ENCODE data around the gene PTPRT. TPM values are rescaled to one million over a fixed set of nuclear protein-coding genes. Genes with fewer than 3 reads are reported as not detected.

PTPRT gene
- total RNA-seq, 4 donors from 2014 or later = 0.57 to 2.0 (median 0.83) TPM

GRCh38 chr20:42276718-42277602, 912.7 kb downstream of the PTPRT start:
- TF ChIP-seq, protein P1, sequence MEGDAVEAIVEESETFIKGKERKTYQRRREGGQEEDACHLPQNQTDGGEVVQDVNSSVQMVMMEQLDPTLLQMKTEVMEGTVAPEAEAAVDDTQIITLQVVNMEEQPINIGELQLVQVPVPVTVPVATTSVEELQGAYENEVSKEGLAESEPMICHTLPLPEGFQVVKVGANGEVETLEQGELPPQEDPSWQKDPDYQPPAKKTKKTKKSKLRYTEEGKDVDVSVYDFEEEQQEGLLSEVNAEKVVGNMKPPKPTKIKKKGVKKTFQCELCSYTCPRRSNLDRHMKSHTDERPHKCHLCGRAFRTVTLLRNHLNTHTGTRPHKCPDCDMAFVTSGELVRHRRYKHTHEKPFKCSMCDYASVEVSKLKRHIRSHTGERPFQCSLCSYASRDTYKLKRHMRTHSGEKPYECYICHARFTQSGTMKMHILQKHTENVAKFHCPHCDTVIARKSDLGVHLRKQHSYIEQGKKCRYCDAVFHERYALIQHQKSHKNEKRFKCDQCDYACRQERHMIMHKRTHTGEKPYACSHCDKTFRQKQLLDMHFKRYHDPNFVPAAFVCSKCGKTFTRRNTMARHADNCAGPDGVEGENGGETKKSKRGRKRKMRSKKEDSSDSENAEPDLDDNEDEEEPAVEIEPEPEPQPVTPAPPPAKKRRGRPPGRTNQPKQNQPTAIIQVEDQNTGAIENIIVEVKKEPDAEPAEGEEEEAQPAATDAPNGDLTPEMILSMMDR (IDR thresholded peaks at IDR 0.05; ENCODE audit: low read depth) = no peak

GRCh38 chr20:42274986-42275385, 914.7 kb downstream of the PTPRT start:
- TF ChIP-seq, protein P1 (IDR thresholded peaks at IDR 0.05; ENCODE audit: low read depth) = no peak

GRCh38 chr20:42272516-42272915, 917.2 kb downstream of the PTPRT start:
- TF ChIP-seq, protein P1 (IDR thresholded peaks at IDR 0.05; ENCODE audit: low read depth) = no peak

- TF ChIP-seq, protein P1 (IDR thresholded peaks at IDR 0.05; ENCODE audit: low read depth) = no peak
These were observed 919.2 kb downstream of the PTPRT start for GRCh38 chr20:42270539-42270938.

DNA sequence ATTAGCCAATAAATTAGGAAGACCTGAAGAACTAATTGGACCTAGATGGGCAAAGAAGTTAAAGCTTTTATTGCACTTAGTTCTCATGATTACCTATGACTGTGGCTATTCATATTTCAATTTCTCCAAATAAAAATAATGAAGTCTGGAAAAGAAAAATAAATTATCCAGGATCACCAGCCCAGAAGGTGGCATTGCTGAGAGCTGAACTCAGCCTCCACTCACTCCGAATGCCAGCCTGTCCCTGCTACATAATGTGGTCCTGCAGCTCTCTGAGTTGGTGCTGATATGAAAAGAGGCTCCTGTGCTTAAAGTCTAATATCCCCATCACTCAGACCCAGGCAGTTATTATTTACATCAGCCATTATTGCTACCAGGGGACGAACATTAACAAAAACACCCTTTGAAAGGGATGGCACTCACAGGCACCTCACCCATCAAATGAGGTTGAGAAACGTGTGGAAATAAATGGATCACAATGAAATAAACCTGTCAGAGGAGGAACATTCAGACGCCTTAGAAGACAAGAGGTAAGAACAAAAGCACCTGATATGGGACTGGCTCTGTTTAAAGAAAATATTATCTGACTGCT, 921.8 kb downstream of the PTPRT start:
- TF ChIP-seq, protein P1 (IDR thresholded peaks at IDR 0.05; ENCODE audit: low read depth) = no peak

- TF ChIP-seq, protein P1 (IDR thresholded peaks at IDR 0.05; ENCODE audit: low read depth) = no peak
These were observed 927.9 kb downstream of the PTPRT start for GRCh38 chr20:42261766-42262270.

DNA sequence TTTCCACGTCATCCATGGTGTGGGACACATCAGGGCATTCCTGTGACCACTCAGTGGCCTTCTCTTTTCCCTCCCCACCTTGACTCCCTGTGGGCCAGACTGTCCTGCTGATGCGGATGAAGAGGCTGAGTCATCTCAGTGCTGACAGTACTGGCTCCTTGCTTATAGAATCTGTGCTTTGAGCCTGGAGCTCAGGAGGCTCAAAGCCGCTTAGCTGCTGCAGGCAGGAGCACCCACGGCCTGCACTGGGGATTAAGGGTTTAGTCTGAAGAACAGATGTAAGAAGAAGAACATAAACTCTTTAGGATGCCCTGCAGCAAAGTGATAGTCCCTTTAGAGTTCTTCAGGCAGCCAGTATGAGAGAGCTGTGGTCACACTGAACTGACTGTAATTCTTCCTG, 929.5 kb downstream of the PTPRT start:
- TF ChIP-seq, protein P1 (IDR thresholded peaks at IDR 0.05; ENCODE audit: low read depth) = no peak
